ENCODE measurements around the gene PRKAR1B. TPM values are rescaled to one million over a fixed set of nuclear protein-coding genes. Genes with fewer than 3 reads are reported as not detected.

Gene PRKAR1B
- total RNA-seq, 1 donor from 2014 or later, result 11.8 TPM

- peaks cover 17% of the 10 kb centered on the region for H3K9me3 ChIP-seq (ENCODE audit: low read depth)
- no peaks in the 10 kb centered on the region for H3K27me3 ChIP-seq
- Mint-ChIP-seq H3K4me3 (no peak overlapping the region), H3K27ac (no peak overlapping the region), H3K27me3 (ENCODE audit: insufficient read depth, low read depth) (peaks cover 2% of the 10 kb centered on the region), H3K4me1 (no peaks in the 10 kb centered on the region), H3K9me3 (peaks cover 13% of the 10 kb centered on the region), H3K36me3 (peaks cover 6% of the 10 kb centered on the region)
- no peaks in the 10 kb centered on the region for H3K36me3 ChIP-seq
- H3K79me2 ChIP-seq (ENCODE audit: low read depth), result no peaks in the 10 kb centered on the region
- H3K27ac ChIP-seq, result no peak overlapping the region
- DNase-seq (ENCODE audit: low spot score), result no peak
- no peak overlapping the region for H3K4me3 ChIP-seq
- no peak overlapping the region for H3K4me2 ChIP-seq
- H3K9ac ChIP-seq, result no peak overlapping the region
- H2AFZ ChIP-seq (replicated peaks), result no peak overlapping the region
- TF ChIP-seq EZH2 (IDR thresholded peaks at IDR 0.05) (no peak), EZH2phosphoT487 (IDR thresholded peaks at IDR 0.05) (no peak), CTCF (IDR thresholded peaks at IDR 0.05) (no peak)
- no peaks in the 10 kb centered on the region for H3K4me1 ChIP-seq
- no peaks in the 10 kb centered on the region for H4K20me1 ChIP-seq (ENCODE audit: low read depth)
- peaks cover 4% of the 10 kb centered on the region for H3F3A ChIP-seq (ENCODE audit: low read depth)
Measured at GRCh38 chr7:628826-629225, 98.3 kb downstream of the PRKAR1B start.

- Histone ChIP-seq H3F3A (ENCODE audit: low read depth) (peaks cover 4% of the 10 kb centered on the region), H3K4me2 (no peak overlapping the region), H3K4me1 (no peaks in the 10 kb centered on the region), H3K4me3 (no peak overlapping the region), H3K36me3 (no peaks in the 10 kb centered on the region), H3K9ac (no peak overlapping the region), H3K27ac (no peak overlapping the region), H4K20me1 (ENCODE audit: low read depth) (no peaks in the 10 kb centered on the region), H2AFZ (replicated peaks) (no peak overlapping the region), H3K9me3 (ENCODE audit: low read depth) (peaks cover 17% of the 10 kb centered on the region), H3K27me3 (no peaks in the 10 kb centered on the region), H3K79me2 (ENCODE audit: low read depth) (no peaks in the 10 kb centered on the region)
- no peaks in the 10 kb centered on the region for H3K4me1 Mint-ChIP-seq
- TF ChIP-seq CTCF (IDR thresholded peaks at IDR 0.05), result no peak
- no peak for TF ChIP-seq EZH2 (IDR thresholded peaks at IDR 0.05)
- no peak for TF ChIP-seq EZH2phosphoT487 (IDR thresholded peaks at IDR 0.05)
- H3K4me3 Mint-ChIP-seq, result no peak overlapping the region
- H3K27ac Mint-ChIP-seq, result no peak overlapping the region
- DNase-seq (ENCODE audit: low spot score), result no peak
- peaks cover 6% of the 10 kb centered on the region for H3K36me3 Mint-ChIP-seq
- H3K9me3 Mint-ChIP-seq, result peaks cover 15% of the 10 kb centered on the region
- H3K27me3 Mint-ChIP-seq (ENCODE audit: insufficient read depth, low read depth), result peaks cover 2% of the 10 kb centered on the region
Measured at GRCh38 chr7:628402-628763, 98.7 kb downstream of the PRKAR1B start.

GRCh38 chr7:627661-628401, 99.2 kb downstream of the PRKAR1B start:
- Histone ChIP-seq H2AFZ (replicated peaks) (no peak overlapping the region), H3K27me3 (no peaks in the 10 kb centered on the region), H3K79me2 (ENCODE audit: low read depth) (no peaks in the 10 kb centered on the region), H3K4me2 (no peak overlapping the region), H3K9me3 (ENCODE audit: low read depth) (peaks cover 17% of the 10 kb centered on the region), H3K27ac (no peak overlapping the region), H3K9ac (no peak overlapping the region), H3K4me3 (no peak overlapping the region), H3K36me3 (no peaks in the 10 kb centered on the region), H4K20me1 (ENCODE audit: low read depth) (no peaks in the 10 kb centered on the region), H3F3A (ENCODE audit: low read depth) (peaks cover 4% of the 10 kb centered on the region), H3K4me1 (no peaks in the 10 kb centered on the region)
- Mint-ChIP-seq H3K4me3 (no peak overlapping the region), H3K36me3 (peaks cover 6% of the 10 kb centered on the region), H3K27ac (peak overlapping the region; percentile 81), H3K4me1 (no peaks in the 10 kb centered on the region), H3K9me3 (peaks cover 19% of the 10 kb centered on the region), H3K27me3 (ENCODE audit: insufficient read depth, low read depth) (no peaks in the 10 kb centered on the region)
- DNase-seq (ENCODE audit: low spot score), result no peak
- TF ChIP-seq CTCF (IDR thresholded peaks at IDR 0.05) (no peak), EZH2phosphoT487 (IDR thresholded peaks at IDR 0.05) (no peak), EZH2 (IDR thresholded peaks at IDR 0.05) (no peak)
